ENCODE measurements around the gene TSHZ3. TPM values are rescaled to one million over a fixed set of nuclear protein-coding genes. Genes with fewer than 3 reads are reported as not detected.

The TSHZ3 gene
- polyA plus RNA-seq, 1 experiment = 10.9 TPM

GRCh38 chr19:31339411-31339810, 9.8 kb downstream of the TSHZ3 start:
- Histone ChIP-seq H3K27me3 (ENCODE audit: control insufficient read depth, insufficient read depth, low read length) (no peaks in the 10 kb centered on the region), H3K9me3 (ENCODE audit: control insufficient read depth, insufficient read depth, low read length) (no peaks in the 10 kb centered on the region; the same call in 1 of the 2 replicates), H3K27ac (ENCODE audit: low read depth, low read length) (peak overlapping the region; percentile 49), H3K4me3 (ENCODE audit: low read depth, low read length) (peak overlapping the region; percentile 18; the same call in 1 of the 2 replicates)
- no peak for TF ChIP-seq CTCF (IDR thresholded peaks at IDR 0.05; ENCODE audit: low read depth, low read length)
- CTCF ChIA-PET = interaction anchor here (0.6 to 4.3 kb wide), 3 partner anchors 8 to 885 kb away, joined by 3 to 31 read pairs (median 4); no protein-coding TSS in a partner anchor
- POLR2A ChIA-PET = interaction anchor here (0.6 to 1.3 kb wide), 4 partner anchors 8 to 284 kb away, joined by 3 to 9 read pairs (median 4); no protein-coding TSS in a partner anchor
- DNase-seq (ENCODE audit: low read depth, low spot score) = no peak

GRCh38 chr19:31338069-31338776, 11.0 kb downstream of the TSHZ3 start:
- CTCF ChIA-PET = interaction anchor here (0.6 to 4.3 kb wide), 25 partner anchors 9 to 1239 kb away, joined by 3 to 31 read pairs (median 4); no protein-coding TSS in a partner anchor
- POLR2A ChIA-PET = interaction anchor here (0.5 to 1.3 kb wide), 9 partner anchors 9 to 211 kb away, joined by 3 to 13 read pairs (median 4); no protein-coding TSS in a partner anchor
- H3K27me3 ChIP-seq (ENCODE audit: control insufficient read depth, insufficient read depth, low read length) = no peaks in the 10 kb centered on the region
- no peak overlapping the region; the same call in 1 of the 2 replicates for H3K4me3 ChIP-seq (ENCODE audit: low read depth, low read length)
- TF ChIP-seq CTCF (IDR thresholded peaks at IDR 0.05; ENCODE audit: low read depth, low read length) = peak; percentile 85
- H3K9me3 ChIP-seq (ENCODE audit: control insufficient read depth, insufficient read depth, low read length) = no peaks in the 10 kb centered on the region; the same call in 1 of the 2 replicates
- peak overlapping the region; percentile 83 for H3K27ac ChIP-seq (ENCODE audit: low read depth, low read length)
- DNase-seq (ENCODE audit: low read depth, low spot score) = no peak

- H3K27ac ChIP-seq (ENCODE audit: low read depth, low read length) = no peak overlapping the region
- ChIA-PET CTCF (interaction anchor here (0.6 to 4.3 kb wide), 13 partner anchors 8 to 682 kb away, joined by 3 to 31 read pairs (median 6); no protein-coding TSS in a partner anchor), POLR2A (interaction anchor here (0.5 to 1.3 kb wide), 4 partner anchors 13 to 210 kb away, joined by 3 to 5 read pairs (median 4); no protein-coding TSS in a partner anchor)
- H3K9me3 ChIP-seq (ENCODE audit: control insufficient read depth, insufficient read depth, low read length) = no peaks in the 10 kb centered on the region; the same call in 1 of the 2 replicates
- no peaks in the 10 kb centered on the region for H3K27me3 ChIP-seq (ENCODE audit: control insufficient read depth, insufficient read depth, low read length)
- no peak for TF ChIP-seq CTCF (IDR thresholded peaks at IDR 0.05; ENCODE audit: low read depth, low read length)
- DNase-seq (ENCODE audit: low read depth, low spot score) = no peak
- H3K4me3 ChIP-seq (ENCODE audit: low read depth, low read length) = no peak overlapping the region
These were observed 12.0 kb downstream of the TSHZ3 start for GRCh38 chr19:31337008-31337914.

- ChIA-PET POLR2A (no interaction called here), CTCF (interaction anchor here (1.4 to 1.7 kb wide), 2 partner anchors 27 to 281 kb away, joined by 3 read pairs; no protein-coding TSS in a partner anchor)
- H3K27ac ChIP-seq (ENCODE audit: low read depth, low read length) = no peak overlapping the region
- no peak for DNase-seq (ENCODE audit: low read depth, low spot score)
- H3K27me3 ChIP-seq (ENCODE audit: control insufficient read depth, insufficient read depth, low read length) = no peaks in the 10 kb centered on the region
- no peak for TF ChIP-seq CTCF (IDR thresholded peaks at IDR 0.05; ENCODE audit: low read depth, low read length)
- H3K9me3 ChIP-seq (ENCODE audit: control insufficient read depth, insufficient read depth, low read length) = no peaks in the 10 kb centered on the region; the same call in 1 of the 2 replicates
- H3K4me3 ChIP-seq (ENCODE audit: low read depth, low read length) = no peak overlapping the region
These were observed 13.5 kb downstream of the TSHZ3 start for GRCh38 chr19:31335716-31336115.

Measured in AG04450 (cell line).